Gastrocnemius medialis (tissue), 4 donors: ENCODE data around the gene GUCY1A1.

Source experiments
- CTCF ChIP-seq, 5 experiments: fragments of 450-650 bp in 3 of 5; fragments of 200-600 bp in 2 of 5; sonication (generic) in 2 of 5; IDR thresholded peaks in 4 of 5; conservative IDR thresholded peaks in 1 of 5; 1 replicate in 4 of 5; 2 replicates in 1 of 5; pipeline ENCODE4 v1.5.1; 2016 to 2019; ENCODE audit warnings: antibody characterized with exemption in 5 of 5, mild to moderate bottlenecking in 3 of 5, moderate library complexity in 3 of 5
- POLR2A ChIP-seq, 2 donors: fragments of 450-650 bp; IDR thresholded peaks; one replicate each; pipeline ENCODE4 v1.6.1; 2017; ENCODE audit warnings: antibody characterized with exemption in 2 of 2, mild to moderate bottlenecking in 2 of 2, moderate library complexity in 2 of 2

- TF ChIP-seq CTCF (IDR thresholded peaks at IDR 0.05 in 4 of 5, conservative IDR thresholded peaks at IDR 0.05 in 1 of 5) (no peak), POLR2A (IDR thresholded peaks at IDR 0.05) (no peak)
Measured at GRCh38 chr4:155703486-155704247, 37.0 kb downstream of the GUCY1A1 start.
